GM12874 (cell line): ENCODE measurements around the gene ZMIZ2.

Experiments
- TF ChIP-seq, protein P1 (sequence below): IDR thresholded peaks from 2 replicates; pipeline ENCODE4 v1.5.1; 2011; ENCODE audit warnings: low read depth, mild to moderate bottlenecking, control low read depth, low read length, moderate library complexity; ENCODE audit not compliant: insufficient read depth

The ZMIZ2 gene

DNA sequence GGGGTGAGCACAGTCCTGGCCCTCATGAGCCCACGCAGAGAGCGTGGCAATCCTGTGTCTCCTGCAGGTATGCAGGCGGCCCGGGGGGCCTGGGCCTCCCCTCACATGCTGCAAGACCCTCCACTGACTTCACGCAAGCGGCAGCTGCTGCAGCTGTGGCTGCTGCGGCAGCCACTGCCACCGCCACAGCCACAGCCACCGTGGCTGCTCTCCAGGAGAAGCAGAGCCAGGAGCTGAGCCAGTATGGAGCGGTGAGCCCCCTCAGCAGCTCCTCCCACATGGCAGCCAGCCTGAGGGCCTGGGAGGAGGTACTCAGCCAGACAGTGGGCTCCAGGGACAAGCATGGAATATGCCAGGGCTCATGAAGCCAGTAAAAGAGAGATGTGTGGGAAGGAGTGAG, 8.7 kb downstream of the ZMIZ2 start:
- TF ChIP-seq, protein P1, sequence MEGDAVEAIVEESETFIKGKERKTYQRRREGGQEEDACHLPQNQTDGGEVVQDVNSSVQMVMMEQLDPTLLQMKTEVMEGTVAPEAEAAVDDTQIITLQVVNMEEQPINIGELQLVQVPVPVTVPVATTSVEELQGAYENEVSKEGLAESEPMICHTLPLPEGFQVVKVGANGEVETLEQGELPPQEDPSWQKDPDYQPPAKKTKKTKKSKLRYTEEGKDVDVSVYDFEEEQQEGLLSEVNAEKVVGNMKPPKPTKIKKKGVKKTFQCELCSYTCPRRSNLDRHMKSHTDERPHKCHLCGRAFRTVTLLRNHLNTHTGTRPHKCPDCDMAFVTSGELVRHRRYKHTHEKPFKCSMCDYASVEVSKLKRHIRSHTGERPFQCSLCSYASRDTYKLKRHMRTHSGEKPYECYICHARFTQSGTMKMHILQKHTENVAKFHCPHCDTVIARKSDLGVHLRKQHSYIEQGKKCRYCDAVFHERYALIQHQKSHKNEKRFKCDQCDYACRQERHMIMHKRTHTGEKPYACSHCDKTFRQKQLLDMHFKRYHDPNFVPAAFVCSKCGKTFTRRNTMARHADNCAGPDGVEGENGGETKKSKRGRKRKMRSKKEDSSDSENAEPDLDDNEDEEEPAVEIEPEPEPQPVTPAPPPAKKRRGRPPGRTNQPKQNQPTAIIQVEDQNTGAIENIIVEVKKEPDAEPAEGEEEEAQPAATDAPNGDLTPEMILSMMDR, result no peak

DNA sequence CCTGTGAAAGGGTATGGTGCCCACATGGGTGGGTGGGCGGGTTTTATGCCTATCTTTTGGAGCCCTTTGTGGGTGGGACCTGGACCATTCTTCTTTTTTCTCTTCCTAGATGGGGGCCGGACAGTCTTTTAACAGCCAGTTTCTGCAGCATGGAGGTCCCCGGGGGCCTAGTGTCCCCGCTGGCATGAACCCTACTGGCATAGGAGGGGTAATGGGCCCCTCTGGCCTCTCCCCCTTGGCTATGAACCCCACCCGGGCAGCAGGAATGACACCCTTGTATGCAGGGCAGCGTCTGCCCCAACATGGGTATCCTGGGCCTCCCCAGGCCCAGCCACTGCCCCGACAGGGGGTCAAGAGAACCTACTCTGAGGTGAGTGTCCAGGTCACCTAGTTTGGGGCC, 9.1 kb downstream of the ZMIZ2 start:
- TF ChIP-seq, protein P1, result no peak

DNA sequence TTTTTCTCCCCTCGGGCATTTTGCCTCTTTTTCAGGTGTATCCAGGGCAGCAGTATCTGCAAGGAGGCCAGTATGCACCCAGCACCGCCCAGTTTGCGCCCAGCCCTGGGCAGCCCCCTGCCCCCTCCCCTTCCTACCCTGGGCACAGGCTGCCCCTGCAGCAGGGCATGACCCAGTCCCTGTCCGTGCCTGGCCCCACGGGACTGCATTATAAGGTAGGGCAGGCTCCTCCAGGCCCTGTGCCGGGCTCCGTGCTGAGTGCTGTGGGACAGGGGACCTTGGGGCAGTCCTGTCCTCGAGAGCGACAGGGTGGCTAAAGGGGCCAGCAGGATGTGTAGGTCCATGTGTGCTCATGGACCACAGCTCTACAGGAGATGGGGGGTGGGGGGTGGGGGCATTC, 10.6 kb downstream of the ZMIZ2 start:
- TF ChIP-seq, protein P1, result no peak

DNA sequence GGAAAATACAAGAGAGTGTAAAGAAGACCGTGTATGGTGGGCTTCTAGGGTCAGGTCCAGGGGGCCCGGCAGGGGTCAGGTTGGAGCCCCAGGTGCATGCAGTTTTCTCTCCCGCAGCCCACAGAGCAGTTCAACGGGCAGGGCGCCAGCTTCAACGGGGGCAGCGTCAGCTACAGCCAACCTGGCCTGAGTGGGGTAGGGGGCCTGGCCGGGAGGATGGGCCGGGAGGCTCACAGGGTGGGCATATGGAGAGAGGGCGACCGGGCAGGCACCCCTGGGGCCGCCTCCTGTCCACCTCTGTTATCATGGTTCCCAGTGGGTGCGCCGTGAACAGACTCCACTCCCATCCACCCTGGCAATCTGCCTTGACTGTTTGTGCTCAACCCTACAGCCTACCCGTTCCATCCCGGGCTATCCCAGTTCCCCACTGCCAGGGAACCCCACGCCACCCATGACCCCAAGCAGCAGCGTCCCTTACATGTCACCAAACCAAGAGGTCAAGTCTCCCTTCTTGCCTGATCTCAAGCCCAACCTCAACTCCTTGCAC, 11.5 kb downstream of the ZMIZ2 start:
- TF ChIP-seq, protein P1, result no peak

DNA sequence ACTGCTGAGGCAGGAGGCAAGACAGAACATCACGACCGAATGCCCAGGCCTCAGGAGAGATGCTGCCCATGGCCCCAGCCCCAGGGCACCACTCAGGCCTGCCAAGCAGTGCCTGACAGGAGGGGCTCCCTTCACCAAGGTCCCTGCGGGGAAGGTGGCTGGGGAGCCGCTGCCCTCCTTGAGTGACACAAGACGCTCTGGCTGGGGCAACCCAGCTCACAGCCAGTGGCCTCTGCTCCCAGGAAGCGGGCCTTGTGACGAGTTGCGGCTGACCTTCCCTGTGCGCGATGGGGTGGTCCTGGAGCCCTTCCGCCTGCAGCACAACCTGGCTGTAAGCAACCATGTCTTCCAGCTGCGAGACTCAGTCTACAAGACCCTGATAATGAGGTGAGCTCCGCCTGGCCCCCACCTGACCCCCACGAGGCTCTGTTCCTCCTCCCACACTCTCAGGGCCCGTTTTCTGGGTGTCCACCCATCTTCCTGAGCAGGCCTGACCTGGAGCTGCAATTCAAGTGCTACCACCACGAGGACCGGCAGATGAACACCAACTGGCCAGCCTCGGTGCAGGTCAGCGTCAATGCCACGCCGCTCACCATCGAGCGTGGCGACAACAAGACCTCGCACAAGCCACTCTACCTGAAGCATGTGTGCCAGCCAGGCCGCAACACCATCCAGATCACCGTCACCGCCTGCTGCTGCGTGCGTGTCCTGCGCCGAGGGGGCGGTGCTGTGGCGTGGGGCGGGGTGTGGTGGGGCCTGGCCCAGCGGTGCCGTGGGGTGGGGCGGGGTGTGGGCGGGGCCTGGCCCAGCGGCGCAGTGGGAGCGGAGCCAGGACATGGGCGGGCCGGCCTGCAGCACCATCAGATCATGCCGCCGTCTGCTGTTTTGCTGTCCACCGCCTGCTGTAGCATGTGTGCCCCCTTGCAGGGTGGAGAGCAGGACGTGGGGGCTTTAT, 12.8 kb downstream of the ZMIZ2 start:
- TF ChIP-seq, protein P1, result no peak

DNA sequence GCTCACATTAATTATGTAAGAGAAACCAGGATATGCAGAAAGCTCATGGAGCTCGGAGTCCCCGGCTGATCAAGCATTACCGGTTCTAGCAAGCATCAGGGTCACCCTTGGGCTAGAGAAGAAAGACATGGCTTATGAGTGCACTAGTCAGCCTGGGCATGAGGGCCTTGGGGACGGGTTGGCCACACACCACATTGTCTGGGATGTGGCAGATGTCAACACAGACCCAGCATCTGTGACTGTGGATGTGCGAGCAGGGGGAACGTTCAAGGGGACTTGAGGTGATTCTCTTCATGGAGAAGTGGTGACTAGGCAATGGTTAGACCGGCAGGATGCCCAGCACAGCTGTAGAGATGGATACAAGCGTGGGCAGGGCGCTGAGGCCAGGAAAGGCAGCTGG, 13.7 kb downstream of the ZMIZ2 start:
- TF ChIP-seq, protein P1, result no peak

DNA sequence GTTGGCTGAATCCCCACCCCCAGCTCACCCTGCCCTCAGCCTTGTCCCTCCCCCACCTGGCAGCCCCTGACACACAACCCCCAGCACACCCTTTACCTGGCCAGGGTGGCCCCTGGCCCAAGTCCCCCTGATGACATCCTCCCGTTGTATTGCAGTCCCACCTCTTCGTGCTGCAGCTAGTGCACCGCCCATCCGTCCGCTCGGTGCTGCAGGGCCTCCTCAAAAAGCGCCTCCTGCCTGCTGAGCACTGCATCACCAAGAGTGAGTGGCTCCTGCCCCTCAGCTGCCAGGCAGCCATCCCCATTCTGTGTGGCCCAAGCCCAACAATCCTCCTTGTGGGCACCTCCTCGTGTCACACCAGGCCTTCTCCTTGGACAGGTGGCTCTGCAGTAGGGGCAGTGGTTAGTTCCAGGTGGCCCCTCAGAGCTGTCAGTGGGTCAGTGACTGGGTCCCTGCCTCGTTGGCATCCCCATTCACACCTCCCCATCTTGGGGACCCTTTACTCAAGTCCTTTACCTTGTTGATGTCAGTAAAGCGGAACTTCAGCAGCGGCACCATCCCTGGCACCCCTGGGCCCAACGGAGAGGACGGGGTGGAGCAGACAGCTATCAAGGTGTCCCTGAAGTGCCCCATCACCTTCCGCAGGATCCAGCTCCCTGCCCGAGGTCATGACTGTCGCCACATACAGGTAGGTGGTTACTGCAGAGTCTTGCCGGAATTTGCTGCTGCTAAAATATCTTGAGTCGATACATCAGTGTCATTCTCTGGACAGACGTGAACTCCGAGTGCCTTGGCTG, 14.3 kb downstream of the ZMIZ2 start:
- TF ChIP-seq, protein P1, result no peak
